ENCODE results near the gene LCNL1.

Gene LCNL1

DNA sequence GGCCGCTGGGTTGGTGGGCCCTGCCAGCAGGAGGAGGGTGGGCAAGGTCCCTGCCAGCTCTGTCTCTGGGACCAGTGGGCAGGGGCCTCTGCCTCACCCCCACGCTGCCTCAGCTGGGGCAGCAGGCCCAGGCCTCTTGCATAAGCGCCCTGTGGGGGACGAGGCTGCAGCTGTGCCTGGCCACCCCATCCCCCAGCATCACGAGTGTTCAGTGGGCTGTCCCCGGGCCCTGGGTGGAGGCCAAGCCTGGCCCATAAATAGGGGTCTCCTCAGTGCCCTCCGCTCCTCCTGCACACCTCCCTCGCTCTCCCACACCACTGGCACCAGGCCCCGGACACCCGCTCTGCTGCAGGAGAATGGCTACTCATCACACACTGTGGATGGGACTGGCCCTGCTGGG lies 5.6 kb upstream of the LCNL1 start, which contains the start of gene PTGDS:
Gene PTGDS, plus strand, starts transcription at position 282 of the 400 bp plus-strand sequence. Its CDS starts 75 bp downstream, at position 357.
- no peak for DNase-seq

DNA sequence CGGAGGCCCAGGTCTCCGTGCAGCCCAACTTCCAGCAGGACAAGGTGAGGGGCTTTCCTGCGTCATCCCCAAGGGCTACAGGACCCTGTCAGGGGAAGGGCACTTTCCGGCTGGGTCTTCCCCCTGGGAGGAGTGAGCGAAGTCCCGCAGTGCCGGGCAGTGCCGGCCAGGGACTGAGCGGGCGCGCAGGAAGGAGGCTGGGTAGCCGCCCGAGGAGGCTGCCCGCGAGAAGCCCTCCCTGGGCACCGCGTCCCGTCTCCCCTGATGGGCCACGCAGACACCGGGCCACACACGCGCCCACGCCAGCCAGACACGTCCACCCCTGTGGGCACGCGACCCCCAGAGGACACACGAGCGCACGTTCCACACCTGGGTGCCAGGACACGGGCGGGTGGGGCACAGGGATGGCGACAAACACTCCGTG lies 5.1 kb upstream of the LCNL1 start:
- no peak for DNase-seq

DNA sequence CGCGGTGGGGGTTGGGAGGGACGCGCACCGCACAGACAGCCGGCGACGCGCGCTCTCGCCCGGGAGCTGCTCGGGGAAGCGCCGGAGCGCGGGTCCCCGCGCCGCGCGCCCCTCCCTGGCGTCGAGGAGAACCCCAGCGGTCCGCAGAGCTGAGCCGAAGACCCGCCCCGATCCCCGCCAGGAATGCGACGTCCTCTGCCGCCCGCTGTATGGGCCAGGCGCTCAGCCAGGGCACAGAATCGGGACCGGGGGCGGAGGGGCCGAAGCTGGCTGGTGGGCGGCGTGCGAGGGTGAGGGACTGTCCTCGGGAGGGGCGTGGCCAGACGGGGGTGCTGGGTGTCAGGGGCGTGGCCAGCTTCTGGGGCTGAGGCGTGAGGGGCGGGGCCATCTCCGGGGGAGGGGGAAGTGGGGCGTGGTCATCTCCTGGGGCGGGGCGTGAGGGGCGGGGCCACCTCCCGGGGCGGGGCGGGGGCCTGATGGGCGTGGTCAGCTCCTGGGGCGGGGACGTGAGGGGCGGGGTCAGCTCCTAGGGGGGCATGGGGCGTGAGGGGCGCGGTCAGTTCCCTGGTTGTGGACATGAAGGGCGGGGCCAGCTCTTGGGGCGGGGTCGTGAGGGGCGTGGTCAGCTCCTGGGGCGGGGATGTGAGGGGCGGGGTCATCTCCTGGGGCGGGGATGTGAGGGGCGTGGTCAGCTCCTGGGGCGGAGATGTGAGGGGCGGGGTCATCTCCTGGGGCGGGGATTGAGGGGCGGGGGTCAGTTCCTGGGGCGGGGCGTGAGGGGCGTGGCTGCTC lies 4.5 kb upstream of the LCNL1 start:
- DNase-seq: peak; percentile 71 to 77

DNA sequence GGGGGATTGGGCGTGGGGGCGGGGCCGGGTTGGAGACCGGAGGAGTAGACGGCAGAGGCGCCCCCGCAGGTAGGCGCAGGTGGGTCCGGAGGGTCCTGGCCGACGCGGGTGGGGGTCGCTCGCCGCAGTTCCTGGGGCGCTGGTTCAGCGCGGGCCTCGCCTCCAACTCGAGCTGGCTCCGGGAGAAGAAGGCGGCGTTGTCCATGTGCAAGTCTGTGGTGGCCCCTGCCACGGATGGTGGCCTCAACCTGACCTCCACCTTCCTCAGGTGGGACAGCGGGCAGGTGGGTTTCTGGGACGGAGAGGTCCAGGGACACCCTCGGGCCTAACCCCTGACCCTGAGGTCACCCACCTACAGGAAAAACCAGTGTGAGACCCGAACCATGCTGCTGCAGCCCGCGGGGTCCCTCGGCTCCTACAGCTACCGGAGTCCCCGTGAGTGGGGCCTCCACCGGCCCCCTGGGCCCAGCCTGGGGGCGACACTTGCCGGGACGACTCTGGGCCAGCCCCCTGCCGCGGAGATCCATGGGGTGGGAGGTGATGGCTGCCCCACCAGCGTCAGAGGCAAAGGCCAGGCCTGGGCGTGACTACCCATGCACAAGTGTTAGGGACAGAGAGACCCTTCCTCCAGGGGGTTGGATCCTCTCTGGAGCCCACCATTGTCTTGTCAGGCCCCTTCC lies 3.8 kb upstream of the LCNL1 start:
- DNase-seq: no peak

DNA sequence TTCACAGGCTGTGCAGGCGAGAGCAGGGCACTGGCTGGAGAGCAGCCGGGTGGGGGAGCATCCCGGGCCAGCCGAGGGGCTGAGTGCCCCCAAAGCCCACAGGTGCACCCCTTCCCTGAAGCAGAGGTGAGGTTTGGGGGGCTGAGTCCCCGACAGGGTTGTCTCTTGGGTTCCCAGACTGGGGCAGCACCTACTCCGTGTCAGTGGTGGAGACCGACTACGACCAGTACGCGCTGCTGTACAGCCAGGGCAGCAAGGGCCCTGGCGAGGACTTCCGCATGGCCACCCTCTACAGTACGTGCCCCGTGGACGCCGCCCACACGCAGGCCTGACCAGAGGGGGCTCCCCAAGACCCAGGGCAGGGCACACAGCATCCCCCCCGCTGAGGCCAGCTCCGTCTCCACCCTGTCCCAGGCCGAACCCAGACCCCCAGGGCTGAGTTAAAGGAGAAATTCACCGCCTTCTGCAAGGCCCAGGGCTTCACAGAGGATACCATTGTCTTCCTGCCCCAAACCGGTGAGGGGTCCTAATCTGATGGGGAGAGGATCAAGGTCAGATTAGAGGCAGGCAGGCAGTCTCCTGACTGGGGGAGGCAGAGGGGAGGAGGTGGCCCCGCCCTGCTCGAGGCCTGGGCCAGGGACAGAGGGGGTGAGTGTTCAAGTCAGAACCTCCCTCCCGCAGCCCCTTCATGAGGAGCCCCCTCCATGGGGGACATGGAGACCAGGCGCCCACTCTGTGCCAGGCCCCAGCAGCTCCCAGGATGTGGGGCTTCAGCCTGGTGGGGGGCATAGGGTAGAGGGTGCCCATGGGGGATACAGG lies 2.8 kb upstream of the LCNL1 start:
- DNase-seq: no peak

DNA sequence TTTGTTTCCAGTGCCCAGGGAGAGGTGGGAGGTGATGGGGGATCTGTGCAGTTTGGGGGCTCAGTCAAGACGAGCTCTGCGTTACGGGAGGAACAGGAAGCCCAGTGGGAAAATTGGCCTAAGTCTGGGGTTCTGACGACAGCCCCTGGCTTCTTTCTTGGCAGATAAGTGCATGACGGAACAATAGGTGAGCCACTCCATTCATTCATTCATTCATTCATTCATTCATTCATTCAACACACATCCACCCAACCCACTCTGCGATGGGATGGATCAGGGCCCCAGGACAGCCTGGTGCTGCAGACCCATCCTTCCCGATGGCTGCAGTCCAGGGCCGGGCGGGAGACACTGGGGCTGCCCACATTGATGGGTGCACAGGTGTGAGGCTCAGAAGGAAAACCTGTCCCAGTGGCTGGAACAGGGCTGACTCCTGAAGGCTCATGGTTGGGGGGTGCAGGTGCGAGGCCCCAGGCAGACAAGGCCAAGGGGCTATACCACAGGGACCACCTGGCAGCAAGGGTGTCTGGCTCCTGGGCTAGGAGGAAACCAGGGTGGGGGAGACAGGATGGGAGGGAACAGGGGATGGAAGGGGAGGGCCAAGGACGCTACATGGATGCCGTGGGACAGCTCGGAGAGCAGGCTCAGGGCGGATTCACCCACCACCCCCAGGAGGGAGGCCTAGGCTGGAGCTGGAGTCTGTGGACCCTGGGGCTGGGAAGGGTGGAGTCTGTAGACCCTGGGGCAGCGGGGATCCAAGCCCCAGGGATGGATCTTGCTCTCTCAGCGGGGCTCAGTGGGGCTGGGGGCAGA lies 1.9 kb upstream of the LCNL1 start:
- no peak for DNase-seq

DNA sequence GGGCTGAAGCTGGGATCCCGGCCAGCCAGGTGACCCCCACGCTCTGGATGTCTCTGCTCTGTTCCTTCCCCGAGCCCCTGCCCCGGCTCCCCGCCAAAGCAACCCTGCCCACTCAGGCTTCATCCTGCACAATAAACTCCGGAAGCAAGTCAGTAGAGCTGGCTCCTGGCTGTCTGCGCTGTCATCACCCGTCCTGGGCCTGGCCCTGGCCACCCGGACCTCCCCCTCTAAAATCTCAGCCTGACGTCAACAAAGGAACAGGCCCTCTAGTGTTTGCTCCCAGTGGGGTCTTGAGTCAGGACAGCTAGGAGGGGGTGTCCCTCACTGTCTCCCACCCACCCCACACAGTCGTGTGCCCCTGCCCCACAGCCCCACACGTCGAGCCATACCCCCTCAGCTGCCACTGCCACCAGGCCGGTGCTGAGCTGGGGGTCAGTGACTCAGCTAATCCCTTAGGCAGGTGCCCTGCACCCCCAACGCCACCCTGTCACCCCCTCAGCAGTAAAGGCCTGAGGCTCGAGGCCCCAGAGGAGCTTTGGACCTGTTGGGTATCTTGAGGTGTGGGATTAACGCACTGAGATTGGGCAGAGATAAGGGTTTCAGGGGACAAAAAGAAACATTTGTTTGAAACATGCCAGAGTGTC lies 1.1 kb upstream of the LCNL1 start:
- DNase-seq: no peak

DNA sequence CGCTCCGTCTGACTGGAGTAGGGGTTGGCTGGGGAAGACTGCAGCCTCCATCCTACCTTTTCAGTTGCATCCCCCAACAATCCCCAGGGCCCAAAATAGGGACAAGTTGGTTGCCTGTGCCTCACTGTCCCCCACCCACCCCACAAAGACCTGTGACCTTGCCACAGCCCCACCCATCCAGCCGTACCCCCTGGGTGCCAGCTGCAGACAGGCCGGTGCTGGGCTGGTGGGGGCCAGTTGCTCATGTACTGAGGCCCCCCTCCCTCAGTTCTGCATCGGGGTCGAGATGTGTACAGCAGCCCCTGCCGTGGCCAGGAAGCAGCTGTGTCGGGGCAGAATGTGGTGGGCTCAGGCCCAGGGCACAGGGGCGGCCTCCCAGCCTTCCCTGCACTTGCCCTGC lies 374 bp downstream of the LCNL1 start:
- no peak for DNase-seq

DNA sequence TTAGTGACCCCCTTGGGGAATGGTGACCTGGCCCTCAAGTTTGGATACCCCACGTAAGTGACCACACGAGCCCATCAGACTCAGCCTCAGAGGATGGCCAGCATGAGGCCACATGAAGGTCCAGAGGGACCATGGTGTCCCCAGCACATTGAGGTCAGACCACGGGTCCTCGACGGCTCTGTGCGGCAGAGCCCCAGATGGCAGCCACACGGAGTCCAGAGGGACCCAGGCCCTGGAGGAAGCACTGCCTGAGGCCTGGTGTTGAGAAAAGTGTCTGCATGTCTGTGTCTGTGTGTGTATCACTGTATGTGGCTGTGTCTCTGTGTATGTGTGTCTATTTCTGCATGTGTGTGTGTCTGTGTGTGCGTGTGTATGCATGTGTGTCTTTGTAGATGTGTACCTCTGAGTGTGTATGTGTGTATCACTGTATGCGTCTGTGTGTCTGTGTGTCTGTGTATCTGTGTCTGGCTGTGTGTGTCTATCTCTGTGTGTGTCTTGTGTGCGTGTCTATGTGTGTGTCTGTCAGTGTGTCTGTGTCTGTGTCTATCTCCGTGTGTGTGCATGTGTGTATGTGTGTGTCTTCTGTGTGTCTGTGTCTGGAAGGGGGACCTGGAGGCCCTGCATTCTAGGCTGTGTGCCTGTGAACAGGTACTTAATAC lies 992 bp downstream of the LCNL1 start:
- DNase-seq: no peak

DNA sequence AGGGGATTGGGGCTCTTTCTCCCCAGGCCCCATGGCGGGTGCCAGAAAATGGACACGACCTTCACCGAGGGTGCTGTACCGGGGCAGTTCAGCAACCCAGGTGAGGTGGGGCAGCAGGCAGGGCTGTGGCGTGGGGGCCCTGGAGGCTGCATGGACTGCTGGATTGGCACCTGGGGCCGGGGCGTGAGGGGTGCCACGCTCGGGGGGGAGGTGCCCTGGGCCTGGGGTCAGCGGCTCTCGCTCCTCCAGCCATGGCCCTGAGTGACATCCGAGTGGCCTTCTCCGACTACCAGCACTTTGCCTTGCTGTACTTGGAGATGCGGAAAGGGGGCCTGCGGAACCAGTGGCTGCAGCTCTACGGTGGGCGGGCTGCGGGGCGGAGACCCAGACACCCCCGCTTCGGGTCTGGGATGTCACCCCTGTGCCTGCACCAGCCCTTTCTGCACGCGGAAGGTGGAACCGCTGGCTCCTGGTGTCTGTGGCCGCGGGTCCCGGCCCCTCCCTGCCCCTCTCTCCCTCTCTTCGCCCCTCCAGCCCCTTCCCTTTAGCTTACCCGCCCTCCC lies 1.8 kb downstream of the LCNL1 start:
- no peak for DNase-seq

DNA sequence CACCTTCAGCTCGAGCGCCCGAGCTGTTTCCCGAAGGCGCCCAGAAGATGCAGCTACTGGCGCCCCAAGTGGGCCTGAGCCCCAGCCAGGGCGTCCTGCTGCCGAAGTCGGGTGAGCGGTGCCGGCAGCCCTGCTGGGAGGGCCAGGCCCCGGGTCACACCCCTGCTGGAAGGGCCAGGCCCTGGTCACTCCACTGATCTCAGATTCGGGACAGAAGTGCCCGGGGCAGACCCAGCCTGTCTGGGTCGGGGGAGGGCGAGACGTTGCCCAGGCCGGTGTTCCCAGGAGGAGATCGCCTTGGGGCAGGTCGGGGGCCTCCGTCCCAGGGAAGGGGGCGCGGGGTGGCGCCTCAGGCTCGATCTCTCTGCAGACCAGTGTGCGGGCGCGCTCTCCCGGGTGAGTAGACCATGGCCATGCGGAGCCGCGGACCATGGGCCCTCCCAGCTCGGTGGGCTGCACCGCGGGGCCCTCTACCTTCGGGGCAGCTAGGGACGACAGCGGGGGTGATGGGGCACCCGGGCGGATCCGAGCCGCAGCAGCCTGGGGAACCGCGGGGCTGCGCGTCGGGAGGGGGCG lies 2.3 kb downstream of the LCNL1 start:
- DNase-seq: no peak

DNA sequence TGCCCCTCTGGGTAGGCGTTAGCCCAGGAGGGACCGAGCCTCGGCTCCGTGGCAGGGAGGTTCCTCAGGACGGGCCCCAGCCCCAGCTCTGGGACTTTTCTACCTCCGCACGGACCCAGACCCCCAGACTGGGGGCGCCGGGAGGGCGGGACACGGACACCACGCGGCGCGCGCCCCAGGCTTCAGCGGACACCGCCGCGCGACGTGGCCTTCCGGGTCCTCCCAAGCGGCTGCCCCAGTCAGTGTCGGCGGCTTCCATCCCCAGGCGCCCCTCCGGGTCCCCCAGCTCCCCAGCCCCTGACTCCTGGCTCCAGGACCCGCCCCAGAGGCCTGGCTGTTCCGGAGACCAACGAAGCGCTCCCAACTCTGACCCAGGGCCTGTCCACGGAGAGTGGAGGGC lies 3.1 kb downstream of the LCNL1 start:
- no peak for DNase-seq

DNA sequence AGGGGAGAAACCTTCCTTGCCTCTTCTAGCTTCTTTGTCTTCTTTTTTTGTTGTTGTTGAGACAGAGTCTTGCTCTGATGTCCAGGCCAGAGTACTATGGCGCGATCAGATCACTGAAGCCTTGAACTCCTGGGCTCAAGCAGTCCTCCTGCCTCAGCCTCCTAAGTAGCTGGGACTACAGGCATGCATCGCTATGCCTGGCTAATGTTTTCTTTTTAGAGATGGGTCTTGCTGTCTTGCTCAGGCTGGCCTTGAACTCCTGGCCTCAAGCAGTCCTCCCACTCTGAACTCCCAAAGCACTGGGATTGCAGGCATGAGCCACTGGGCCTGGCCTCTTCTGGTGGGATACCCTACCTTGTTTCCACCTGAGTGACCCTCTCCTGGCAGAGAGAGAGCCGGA lies 6.1 kb downstream of the LCNL1 start:
- no peak for DNase-seq

DNA sequence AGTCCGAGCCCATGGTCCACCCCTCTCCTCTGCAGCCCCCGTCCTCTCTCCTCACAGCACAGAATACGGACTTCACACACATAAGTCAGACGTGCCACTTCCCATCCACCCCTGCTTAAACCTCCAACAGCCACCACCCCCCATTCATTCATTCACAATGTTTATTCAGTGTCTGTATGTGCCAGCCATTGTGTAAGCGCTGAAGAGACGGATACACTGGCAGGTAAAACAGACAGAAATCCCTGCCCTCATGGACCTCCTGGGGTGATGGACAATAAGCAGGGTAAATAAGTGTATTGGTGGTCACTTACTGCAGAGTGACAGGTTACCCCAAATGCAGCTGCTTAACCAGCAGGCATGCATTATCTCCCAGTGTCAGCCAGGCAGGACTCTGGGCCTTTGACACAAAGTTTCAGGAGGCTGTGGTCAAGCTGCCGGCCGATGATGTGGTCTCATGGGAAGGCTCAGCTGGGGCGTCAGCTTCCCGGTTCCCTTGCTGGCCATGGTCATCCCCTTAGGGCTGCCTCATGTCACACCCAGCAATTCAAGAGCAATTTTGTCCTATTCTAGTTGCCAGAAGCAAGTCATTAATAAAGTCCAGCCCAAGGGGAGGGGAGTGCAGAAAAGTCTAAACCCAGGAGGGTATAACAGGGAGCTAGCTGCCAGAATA lies 7.6 kb downstream of the LCNL1 start:
- no peak for DNase-seq

DNA sequence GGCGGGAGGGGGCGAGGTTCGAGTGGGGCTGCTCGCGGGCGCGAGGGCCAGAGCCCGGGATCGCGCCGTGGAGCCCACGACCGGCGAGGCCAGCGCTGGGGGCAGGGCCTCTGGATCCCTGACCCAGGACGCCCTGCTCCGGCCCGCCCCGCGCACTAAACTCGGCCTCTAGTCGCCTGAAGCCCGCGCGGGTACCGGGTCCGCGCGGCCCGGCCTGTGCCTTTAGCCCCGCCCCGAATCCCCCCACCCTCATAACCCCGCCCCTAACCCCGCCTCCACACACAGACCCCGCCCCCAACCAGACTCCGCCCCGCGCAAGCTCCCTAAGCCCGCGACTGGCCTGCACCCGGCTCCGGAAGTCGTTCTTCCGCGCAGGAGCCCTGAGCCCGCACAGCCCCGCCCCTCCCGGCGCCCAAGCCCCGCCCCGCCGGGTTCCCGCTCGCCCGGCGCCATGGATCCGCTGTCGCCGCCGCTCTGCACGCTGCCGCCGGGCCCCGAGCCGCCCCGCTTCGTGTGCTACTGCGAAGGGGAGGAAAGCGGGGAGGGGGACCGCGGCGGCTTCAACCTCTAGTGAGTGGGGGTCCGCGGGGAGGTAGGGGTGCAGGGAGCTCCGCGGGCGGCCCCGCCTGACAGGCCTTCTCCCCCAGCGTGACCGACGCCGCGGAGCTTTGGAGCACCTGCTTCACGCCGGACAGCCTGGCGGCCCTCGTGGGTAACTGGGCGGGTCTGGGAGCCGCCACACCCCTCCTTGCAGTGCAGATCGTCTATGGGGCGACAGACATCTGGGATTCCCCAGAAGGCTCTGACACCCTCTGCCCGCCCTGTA lies 9.4 kb downstream of the LCNL1 start, which contains the start of gene PAXX:
Gene PAXX, plus strand, starts transcription at position 430 of the 826 bp plus-strand sequence. Its CDS starts 22 bp downstream, at position 452.
- DNase-seq: peak; percentile 93 to 95

DNA sequence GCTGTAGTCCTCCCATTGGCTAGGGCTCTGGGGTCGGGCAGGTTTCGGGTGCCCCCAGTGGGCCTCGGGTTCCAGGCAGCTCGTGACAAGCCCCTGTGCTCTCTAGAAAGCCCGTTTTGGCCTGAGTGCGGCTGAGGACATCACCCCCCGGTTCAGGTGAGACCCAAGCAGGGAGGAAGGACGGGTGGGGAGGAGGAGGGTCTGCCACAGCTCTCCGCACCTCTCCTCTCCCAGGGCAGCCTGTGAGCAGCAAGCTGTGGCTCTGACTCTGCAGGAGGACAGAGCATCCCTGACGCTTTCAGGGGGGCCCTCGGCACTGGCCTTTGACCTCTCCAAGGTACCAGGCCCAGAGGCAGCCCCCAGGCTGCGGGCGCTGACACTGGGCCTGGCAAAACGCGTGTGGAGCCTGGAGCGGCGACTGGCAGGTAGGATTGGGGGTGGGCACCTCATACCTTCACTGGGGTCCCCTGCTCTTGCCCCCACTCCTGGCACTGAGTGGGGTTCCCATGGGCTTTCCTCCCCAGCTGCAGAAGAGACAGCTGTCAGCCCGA lies 10.1 kb downstream of the LCNL1 start:
- no peak for DNase-seq

DNA sequence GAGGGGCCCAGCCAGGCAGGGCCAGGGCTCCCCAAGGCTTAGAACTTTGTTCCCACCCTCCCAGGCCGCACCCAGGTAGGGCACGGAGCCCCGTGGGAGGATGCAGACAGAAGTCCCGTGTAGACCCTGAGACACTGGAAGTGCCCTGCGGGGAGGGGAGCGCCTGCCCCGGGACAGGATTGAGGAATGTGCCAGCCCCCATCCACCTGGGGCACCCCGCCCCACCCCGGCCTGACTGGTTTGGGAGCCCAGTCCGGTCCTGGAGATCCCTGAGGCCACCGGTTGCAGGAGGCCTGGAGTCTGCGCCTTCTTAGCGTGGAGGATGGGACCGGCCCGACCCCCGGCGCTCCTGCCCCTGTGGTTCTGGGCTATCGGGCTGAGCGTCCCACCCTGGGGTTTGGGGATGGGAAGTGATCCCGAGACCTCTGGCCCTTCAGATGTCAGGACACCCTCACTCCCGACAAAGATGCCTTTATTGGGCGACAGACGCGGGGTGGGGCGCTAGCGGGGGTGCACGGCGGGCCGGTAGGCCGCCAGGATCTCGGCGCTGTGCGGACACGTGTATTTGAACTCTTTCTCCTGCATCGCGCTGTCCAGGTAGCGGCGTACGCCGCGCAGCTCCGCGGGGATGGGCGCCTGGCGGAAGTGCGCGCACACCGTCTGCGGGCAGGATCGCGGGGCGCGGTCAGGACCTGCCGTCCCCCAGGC lies 11.5 kb downstream of the LCNL1 start:
- DNase-seq: no peak

DNA sequence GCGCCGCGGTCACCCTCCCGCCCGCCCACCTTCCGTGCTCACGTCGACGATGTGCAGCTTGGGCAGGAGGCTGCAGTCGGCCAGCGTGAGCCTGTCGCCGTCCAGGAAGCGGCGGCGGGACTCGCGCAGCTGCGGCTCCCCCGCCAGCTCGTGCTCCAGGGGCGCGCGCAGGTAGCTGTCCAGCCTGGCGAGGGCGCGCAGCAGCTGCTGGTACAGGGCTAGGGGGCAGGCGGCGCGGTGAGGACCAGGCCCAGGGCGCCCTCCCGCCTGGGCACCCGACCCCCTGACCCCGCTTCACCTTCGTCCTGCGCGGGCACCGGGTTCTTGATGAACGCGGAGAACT lies 12.1 kb downstream of the LCNL1 start:
- DNase-seq: no peak
